GM12865 (cell line): ENCODE results near the gene ABHD16B.

Experiments
- DNase-seq: peaks from one replicate; pipeline ENCODE4 v3.0.0; 2010; ENCODE audit warnings: low read depth
- H3K4me3 ChIP-seq: 2 replicates; pipeline ENCODE4 v1.5.1; 2011; ENCODE audit warnings: mild to moderate bottlenecking, low read depth, low read length, control low read depth
- TF ChIP-seq, protein P1 (sequence below): IDR thresholded peaks from 2 replicates; pipeline ENCODE4 v1.5.1; 2011; ENCODE audit warnings: low read length, control low read depth, low read depth, inconsistent platforms; ENCODE audit not compliant: insufficient read depth; ENCODE audit errors: missing control alignments

ABHD16B gene

DNA sequence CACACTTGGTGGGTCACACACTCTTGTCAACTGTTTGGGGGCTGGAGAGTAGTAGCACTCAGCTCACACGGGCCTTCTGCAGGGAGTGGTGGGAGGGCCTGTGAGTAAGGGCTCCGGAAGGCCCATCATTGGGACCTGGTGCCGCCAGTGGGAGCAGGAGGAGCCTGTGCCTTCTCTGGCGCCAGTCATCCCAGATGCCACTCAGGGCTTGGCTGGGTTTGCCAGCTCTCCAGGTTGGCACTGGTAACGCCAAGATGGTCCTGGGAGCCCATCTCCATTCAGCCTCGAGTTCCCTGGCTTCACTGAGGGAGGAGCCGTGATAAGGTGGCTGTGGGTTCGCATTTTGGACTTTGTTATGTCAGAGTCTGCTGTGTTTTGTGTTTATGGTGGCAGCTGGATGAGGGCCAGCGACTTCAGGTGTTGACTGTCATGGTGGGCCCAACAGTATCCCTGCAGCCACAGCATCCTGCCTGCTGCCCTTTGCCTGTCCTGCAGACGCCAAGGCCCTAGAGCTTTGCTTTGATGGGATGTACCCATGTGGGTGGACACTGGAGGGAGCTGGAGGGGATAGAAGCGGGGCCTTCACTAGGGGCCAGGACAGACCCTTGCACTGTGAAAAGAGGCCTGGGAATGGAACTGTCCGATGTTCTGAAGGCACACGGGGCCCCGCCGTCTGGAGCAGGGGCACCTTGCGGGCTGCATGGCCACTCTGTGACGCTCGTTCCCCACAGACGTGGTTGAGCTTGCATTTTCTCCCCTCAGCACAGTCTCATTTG is 20.3 kb downstream of the ABHD16B start:
- no peak for DNase-seq
- TF ChIP-seq, protein P1, sequence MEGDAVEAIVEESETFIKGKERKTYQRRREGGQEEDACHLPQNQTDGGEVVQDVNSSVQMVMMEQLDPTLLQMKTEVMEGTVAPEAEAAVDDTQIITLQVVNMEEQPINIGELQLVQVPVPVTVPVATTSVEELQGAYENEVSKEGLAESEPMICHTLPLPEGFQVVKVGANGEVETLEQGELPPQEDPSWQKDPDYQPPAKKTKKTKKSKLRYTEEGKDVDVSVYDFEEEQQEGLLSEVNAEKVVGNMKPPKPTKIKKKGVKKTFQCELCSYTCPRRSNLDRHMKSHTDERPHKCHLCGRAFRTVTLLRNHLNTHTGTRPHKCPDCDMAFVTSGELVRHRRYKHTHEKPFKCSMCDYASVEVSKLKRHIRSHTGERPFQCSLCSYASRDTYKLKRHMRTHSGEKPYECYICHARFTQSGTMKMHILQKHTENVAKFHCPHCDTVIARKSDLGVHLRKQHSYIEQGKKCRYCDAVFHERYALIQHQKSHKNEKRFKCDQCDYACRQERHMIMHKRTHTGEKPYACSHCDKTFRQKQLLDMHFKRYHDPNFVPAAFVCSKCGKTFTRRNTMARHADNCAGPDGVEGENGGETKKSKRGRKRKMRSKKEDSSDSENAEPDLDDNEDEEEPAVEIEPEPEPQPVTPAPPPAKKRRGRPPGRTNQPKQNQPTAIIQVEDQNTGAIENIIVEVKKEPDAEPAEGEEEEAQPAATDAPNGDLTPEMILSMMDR = no peak
- H3K4me3 ChIP-seq = no peak overlapping the region

DNA sequence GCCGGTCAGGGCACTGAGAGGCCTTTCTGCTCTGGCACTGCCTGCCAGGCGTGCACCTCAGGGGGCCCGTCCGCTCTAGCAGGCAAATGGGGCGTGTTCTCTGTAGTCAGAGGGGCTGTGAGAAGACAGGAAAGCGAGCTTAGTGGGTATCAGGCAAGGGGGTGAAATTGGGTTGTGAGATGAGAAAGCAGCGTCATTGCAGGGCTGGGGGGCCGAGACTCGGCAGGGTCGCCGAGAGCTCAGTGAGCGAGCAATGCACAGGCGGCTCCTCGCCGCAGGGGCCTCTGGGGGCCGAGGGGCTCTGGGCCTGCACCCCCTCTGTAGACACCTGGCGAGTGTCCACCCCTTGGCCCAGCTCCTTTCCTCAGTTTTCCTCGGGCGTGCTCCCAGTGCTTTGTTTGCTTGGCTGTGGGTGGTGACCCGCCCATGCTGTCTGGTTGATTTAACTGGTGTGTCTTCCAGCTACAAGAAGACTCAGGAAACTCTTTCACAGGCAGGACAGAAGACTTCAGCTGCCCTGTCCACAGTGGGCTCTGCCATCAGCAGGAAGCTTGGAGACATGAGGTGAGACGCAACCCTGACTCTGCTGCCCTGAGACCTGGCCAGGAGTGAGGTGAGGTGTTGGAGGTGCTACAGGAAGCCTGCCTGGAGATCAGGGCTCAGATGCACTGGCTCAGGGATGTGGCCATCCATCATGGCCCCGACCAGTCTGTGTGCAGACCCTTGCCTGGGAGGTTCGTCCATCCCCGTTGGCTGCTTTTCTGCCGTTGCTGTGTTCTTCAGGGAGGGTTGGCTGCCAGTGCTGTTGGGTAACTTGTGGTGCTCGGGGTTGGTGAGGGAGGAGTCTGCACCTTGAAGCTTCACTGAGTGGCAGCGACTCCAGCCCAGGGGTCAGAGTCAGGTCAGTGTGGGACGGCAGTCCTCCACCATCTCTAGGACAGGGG is 21.2 kb downstream of the ABHD16B start:
- TF ChIP-seq, protein P1 = no peak

DNA sequence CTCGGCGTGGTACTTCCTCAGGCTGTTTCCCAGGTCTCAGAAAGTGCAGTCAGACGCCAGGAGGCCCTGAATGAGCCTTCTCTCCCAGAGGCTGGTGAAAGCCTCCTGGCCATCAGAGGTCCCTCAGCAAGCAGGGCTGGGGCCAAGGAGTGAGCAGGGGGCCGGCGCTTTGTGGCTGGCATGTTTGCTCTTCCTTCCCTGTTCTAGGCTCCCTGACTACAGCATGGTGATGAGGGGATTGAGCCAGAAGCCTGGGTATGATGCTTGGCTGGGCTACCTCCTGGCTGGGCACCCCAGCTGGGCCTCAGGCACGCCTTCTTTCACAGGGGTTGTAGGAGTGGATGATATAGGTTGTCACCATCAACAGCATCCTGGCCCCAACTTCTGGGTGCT is 21.9 kb downstream of the ABHD16B start:
- no peak overlapping the region for H3K4me3 ChIP-seq
- DNase-seq = no peak
- TF ChIP-seq, protein P1 = no peak

More for the DNA sequence above, 21.2 kb downstream of the ABHD16B start:
- DNase-seq = no peak
- H3K4me3 ChIP-seq = no peak overlapping the region

DNA sequence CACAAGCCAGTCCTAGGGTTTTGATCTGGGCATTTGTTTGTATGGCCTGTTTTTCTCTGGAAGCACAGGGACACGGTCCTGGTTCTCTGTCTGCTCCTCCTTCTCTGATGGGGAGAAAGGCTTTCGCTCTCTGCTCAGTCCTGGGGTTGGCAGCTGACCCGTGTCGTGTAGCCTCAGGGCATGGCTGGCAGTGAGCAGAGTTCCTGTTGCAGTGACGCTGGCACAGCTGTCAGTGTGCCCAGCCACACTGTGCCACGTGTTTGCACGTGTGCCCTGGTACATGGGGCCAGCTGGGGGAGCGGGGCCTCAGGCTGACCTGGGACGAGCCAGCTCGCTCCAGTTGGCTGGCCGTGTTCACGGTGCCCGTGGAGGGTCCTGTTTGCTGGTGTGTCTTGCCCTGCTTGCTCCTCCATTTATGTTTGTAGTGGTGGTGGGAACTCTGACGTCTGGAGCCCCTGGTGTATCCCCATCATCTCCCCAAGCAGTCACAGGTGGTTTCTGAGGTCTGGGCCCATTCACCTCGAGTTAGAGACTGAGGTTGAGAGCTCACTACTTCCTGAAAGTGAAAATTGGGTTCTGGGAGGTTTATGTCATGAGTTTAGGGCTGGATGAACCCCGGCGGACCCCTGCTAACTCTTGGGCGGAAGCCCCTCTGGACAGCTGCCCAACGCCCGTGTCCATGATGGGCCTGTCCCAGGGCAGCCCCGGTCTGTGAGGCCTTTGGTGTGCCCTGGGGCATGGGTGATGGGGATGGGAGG is 23.4 kb downstream of the ABHD16B start:
- TF ChIP-seq, protein P1 = no peak
- H3K4me3 ChIP-seq = no peak overlapping the region
- DNase-seq = no peak

DNA sequence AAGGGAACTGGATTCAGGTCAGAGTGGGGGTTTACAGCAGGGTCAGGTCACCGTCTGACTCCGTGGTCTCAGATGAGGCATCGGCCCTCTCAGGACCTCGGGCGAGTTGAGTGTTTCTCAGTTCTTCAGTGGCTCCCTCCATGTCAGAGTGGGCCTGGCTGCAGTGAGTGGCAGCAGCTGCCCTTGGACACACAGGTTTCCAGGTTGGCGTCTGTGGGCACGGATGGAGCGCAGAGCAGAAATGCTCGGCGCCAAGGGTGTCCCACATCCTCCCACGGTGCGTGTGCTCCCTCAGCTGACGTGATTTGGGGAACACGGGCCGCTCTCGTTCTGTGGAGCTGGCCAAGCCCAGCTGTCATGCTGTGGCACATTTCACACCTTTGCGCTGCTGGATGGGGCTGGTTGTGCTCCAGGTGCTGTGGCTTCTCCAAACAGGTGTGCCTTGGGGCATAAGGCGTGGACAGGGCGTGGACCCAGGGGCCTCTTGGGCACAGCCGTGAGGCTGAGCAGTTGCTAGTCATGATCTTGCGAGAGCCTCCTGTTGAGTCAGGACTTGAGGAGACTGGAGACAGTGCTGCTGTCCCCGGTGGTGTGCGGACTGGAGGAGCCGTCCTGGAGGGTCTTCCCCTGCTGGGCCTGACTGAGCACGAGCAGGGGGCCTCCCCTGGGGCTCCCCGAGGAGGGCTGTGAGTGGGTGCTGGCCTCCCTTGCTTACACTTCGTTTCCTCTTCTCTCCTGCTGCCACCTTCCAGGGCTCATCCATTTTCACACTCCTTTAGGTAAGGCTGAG is 24.2 kb downstream of the ABHD16B start:
- no peak overlapping the region for H3K4me3 ChIP-seq
- DNase-seq = no peak
- TF ChIP-seq, protein P1 = no peak

DNA sequence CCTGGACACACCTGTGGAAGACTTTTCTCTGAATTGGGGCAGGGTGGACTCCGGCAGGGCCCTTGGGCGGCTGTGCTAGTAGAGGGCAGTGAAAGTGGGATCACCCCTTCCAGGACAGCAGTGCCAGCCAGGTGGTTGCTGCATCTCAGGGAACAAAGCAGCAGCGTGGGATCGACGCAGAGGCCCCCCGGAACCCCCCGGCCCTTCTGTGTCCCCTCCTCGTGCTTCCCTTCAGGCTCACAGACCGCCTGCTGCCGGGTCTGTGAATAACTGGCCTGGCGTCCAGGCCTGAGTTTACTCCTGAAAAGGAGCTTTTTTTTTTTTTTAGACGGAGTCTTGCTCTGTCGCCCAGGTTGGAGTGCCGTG is 24.7 kb downstream of the ABHD16B start:
- H3K4me3 ChIP-seq = no peak overlapping the region
- DNase-seq = no peak
- TF ChIP-seq, protein P1 = no peak
